Right cardiac atrium (tissue), 5 donors: ENCODE results near the gene TBXAS1. TPM values are rescaled to one million over a fixed set of nuclear protein-coding genes. Genes with fewer than 3 reads are reported as not detected.
"Not testable (repeated sequence)": the region's sequence is repeated elsewhere in the genome, so short reads cannot be mapped to it uniquely, and the experiment has no call there.

Source experiments
- ATAC-seq, 2 donors: fragments of 200-7000 bp; cut with Tn5 transposase; one replicate each; pipeline versions ENCODE4 v1.8.0 to v1.9.1; 2020; ENCODE audit warnings: moderate library complexity in 2 of 2, mild to moderate bottlenecking in 1 of 2
- DNase-seq, 3 donors: peaks; one replicate each; pipeline ENCODE4 v3.0.0-alpha.2; 2020
- H3K27ac ChIP-seq: one replicate; pipeline ENCODE4 v1.5.1; 2013; ENCODE audit warnings: mild to moderate bottlenecking, low read length, control low read depth, moderate library complexity
- H3K27me3 ChIP-seq: one replicate; pipeline ENCODE4 v1.6.1; 2013; ENCODE audit not compliant: control insufficient read depth, insufficient read depth
- H3K4me1 ChIP-seq: one replicate; pipeline ENCODE4 v1.6.1; 2013; ENCODE audit warnings: low read length; ENCODE audit not compliant: control insufficient read depth, insufficient read depth
- H3K4me3 ChIP-seq: one replicate; pipeline ENCODE4 v1.5.1; 2013; ENCODE audit warnings: low read length, control low read depth
- H3K9me3 ChIP-seq: one replicate; pipeline ENCODE4 v1.6.1; 2013; ENCODE audit warnings: low read length; ENCODE audit not compliant: control insufficient read depth
- WGBS: extraction: QIAGEN DNeasy Blood & Tissue Kit; methylation state at CpG from one replicate; pipeline ENCODE4 v1.1.7; 2013; 5-methylcytosine and 5-hydroxymethylcytosine counted together
- intact Hi-C, 4 donors: fragments of 100-400 bp; cut with DNase I; formaldehyde crosslinking; loops; one replicate each; pipeline versions ENCODE4 v1.11.0 to v1.14.0; 2022 to 2023
- polyA plus RNA-seq: library from polyadenylated mRNA; stranded (reverse); fragments of 200-250 nt; gene quantifications from one replicate; pipeline ENCODE4 v1.2.3, GENCODE V29; 2013
- total RNA-seq, 4 donors: library from RNA; stranded (reverse); fragmentation: NEBNext Ultra II Directional; extraction: Animal tissue kit (Norgen Biotek cat#: 25700); gene quantifications; one replicate each; pipeline ENCODE4 v1.2.1, GENCODE V29; 2021
- donor health status: healthy with polysubstance abuse.
- donor health status: DM: no; HTN: yes; CAD: no.
- donor health status: DM: no; HTN: no; CAD: no.
- donor health status: DM: no; HTN: yes; CAD: no; lungs with severe emphysema.
- donor health status: DM: yes; HTN: yes; CAD: no.

TBXAS1 gene
- total and polyA plus RNA-seq, 5 donors: 3.1 to 9.1 (median 6.8) TPM

DNA sequence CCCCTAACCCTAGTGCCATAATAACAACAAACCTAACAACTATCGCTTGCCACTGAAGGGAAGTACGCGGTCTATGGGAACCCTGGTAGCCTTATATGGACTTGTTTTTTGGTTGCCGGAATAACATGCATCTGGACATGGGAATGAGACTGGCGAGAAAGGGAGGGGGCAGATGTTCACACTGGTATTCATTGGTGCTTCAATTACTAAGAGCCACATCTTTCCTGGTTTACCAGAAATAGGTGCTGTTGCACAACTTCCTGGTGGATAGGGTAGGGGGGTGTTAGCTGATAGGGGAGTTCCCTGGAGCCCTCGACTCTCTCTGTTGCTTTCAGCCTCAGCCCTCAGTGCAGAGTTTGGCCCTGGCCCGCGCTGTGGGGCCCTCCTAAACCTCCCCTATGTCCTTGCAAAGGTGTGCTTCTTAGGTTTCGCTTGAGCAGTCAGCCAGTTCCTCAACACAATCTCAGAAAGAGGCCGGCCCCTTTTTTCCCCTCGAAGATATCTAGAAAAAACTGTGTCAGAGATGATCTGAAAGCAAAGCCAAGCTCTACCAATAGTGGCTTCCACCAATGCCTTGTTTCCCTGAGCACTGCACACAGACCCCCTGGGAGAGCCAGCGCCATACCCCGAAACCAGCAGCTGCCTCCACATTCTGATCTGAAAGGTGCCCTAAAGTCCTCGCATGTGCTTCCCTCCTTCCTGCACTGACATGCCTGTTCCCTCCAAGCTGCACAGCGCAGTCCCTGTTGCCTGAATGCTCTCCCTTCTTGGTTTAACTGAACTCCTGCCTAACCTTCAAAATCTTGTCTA, 13.5 kb downstream of the TBXAS1 start:
- WGBS: 83% methylated on average over 15 of the region's 15 CpGs
- Histone ChIP-seq H3K4me1 (no peaks in the 10 kb centered on the region), H3K27me3 (no peaks in the 10 kb centered on the region), H3K27ac (no peak overlapping the region), H3K9me3 (no peaks in the 10 kb centered on the region), H3K4me3 (no peak overlapping the region)
- intact Hi-C loops: no loop called here
- no peak for DNase-seq
- ATAC-seq: peak; percentile 31 to 65

- ATAC-seq, H3K27me3 ChIP-seq, DNase-seq, H3K27ac ChIP-seq, H3K4me1 ChIP-seq, H3K4me3 ChIP-seq, H3K9me3 ChIP-seq, intact Hi-C loops: not testable (repeated sequence)
- 96% methylated on average over 4 of the region's 4 CpGs for WGBS
Observed at GRCh38 chr7:139843211-139843537, 14.1 kb downstream of the TBXAS1 start.

DNA sequence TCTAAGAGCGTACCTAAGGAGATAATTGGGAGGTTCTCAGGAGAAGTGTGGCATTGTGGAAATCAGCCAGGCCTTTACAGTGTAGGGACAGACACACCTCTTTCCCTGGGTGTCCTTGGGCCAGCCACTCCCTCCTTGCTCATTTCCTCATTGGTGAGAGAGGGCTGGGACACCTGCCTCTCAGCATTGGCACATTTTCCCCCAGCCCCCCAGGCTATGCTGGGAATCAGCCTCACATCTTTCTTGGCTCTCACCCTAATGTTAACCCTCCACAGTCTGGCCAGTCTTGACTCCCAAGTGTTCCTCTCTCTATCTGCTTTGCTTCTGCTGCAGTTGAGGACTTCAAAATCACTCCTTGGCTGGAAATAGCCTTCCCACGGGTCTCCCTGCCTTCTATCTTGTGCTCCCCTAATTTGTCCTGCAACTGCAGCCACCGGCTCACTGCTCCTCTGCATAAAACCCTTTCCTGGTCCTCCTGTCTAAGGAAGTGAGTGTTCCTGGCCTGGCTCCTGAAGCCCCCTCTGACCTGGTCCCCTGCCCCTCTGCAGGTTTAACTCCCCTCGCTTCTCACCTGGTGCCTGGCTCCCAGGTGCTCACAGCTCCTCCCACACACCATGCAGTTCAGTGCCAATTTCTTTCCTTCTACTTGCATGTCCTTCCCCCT, 15.8 kb downstream of the TBXAS1 start:
- no peak overlapping the region for H3K27ac ChIP-seq
- DNase-seq (no peak), ATAC-seq (no peak)
- WGBS: 70% methylated on average over 4 of the region's 4 CpGs
- no peaks in the 10 kb centered on the region for H3K27me3 ChIP-seq
- H3K9me3 ChIP-seq: no peaks in the 10 kb centered on the region
- H3K4me3 ChIP-seq: no peak overlapping the region
- intact Hi-C loops: no loop called here
- H3K4me1 ChIP-seq: no peaks in the 10 kb centered on the region

- 79% methylated on average over 4 of the region's 4 CpGs for WGBS
- intact Hi-C loops: no loop called here
Observed at GRCh38 chr7:139845443-139845805, 16.4 kb downstream of the TBXAS1 start.

DNA sequence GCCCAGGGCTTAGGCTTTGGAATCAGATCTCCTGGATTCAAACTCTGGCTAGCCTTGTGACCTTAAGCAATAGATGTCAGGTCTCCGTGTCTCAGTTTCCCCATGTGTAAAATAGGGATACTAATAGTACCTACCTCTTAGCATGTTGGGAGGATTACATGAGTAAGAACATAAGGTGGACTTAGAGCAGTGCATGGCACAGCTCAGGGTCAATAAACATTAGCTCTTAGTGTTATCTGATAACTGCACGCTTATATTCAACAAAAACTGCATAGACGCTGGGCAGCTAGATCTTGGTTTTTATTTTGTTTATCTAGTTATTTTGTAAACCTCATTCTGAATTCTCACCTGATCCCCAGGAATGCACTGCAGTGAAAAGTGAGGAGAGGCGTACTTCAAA, 17.2 kb downstream of the TBXAS1 start:
- Histone ChIP-seq H3K4me1 (no peaks in the 10 kb centered on the region), H3K27me3 (no peaks in the 10 kb centered on the region), H3K9me3 (no peaks in the 10 kb centered on the region), H3K4me3 (no peak overlapping the region), H3K27ac (no peak overlapping the region)
- ATAC-seq (no peak), DNase-seq (no peak)
- intact Hi-C loops: no loop called here
- WGBS: 91% methylated on average over 4 of the region's 4 CpGs

More at GRCh38 chr7:139845443-139845805, 16.4 kb downstream of the TBXAS1 start:
- Histone ChIP-seq H3K4me1 (no peaks in the 10 kb centered on the region), H3K9me3 (no peaks in the 10 kb centered on the region), H3K27me3 (no peaks in the 10 kb centered on the region), H3K27ac (no peak overlapping the region), H3K4me3 (no peak overlapping the region)
- DNase-seq (no peak), ATAC-seq (no peak)

- Histone ChIP-seq H3K9me3 (no peaks in the 10 kb centered on the region), H3K27me3 (no peaks in the 10 kb centered on the region), H3K27ac (no peak overlapping the region), H3K4me1 (no peaks in the 10 kb centered on the region), H3K4me3 (no peak overlapping the region)
- ATAC-seq: no peak
- WGBS: 98% methylated on average over 2 of the region's 2 CpGs
- DNase-seq: no peak
- intact Hi-C loops: no loop called here
Observed at GRCh38 chr7:139848274-139848673, 19.2 kb downstream of the TBXAS1 start.

- ATAC-seq (no peak), DNase-seq (no peak)
- intact Hi-C loops: no loop called here
- H3K27me3 ChIP-seq: no peaks in the 10 kb centered on the region
- H3K4me1 ChIP-seq: no peaks in the 10 kb centered on the region
- H3K4me3 ChIP-seq: no peak overlapping the region
- WGBS: 90% methylated on average over 3 of the region's 3 CpGs
- no peaks in the 10 kb centered on the region for H3K9me3 ChIP-seq
- H3K27ac ChIP-seq: no peak overlapping the region
Observed at GRCh38 chr7:139850906-139851305, 21.8 kb downstream of the TBXAS1 start.

DNA sequence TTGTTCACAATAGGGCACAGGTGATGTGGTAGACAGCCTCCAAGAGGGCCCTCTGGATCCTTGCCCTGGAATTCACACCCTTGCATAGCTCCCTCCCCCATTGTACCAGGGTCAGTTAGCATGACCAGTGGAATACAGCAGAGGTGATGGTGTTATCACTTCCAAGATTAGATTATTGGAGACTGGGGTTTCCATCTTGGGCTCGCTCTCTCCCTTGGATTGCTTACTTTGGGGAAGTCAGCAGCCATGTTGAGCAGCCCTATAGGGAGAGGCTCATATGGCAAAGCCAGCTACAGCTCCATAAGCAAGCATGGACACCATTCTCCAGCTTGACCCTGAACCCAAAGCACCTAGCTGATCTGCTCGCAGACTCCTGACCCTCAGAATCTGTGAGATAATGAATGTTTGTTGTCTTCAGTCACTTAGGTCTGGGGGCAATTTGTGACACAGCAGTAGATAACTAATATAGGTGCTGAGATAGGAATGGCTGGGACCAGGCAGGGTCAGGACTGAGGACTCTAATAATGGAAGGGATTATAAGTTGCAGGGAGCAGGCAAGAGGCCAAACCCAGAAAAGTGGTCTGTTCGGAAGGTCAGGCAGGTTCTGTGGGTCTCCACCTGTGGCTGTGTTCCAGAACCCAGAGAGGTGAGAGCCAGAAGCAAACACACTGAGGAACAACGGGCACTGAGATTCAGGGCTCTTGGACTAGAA, 22.9 kb downstream of the TBXAS1 start:
- intact Hi-C loops: no loop called here
- Histone ChIP-seq H3K4me1 (no peaks in the 10 kb centered on the region), H3K27me3 (no peaks in the 10 kb centered on the region), H3K9me3 (no peaks in the 10 kb centered on the region), H3K4me3 (no peak overlapping the region), H3K27ac (no peak overlapping the region)
- DNase-seq: no peak
- WGBS: 77% methylated on average over 4 of the region's 4 CpGs
- ATAC-seq: no peak

- no peak for DNase-seq
- WGBS: 75% methylated on average over 1 of the region's 1 CpG
- Histone ChIP-seq H3K4me1 (no peaks in the 10 kb centered on the region), H3K4me3 (no peak overlapping the region), H3K27ac (no peak overlapping the region), H3K27me3 (no peaks in the 10 kb centered on the region), H3K9me3 (no peaks in the 10 kb centered on the region)
- no peak for ATAC-seq
- intact Hi-C loops: no loop called here
Observed at GRCh38 chr7:139852482-139852845, 23.4 kb downstream of the TBXAS1 start.

DNA sequence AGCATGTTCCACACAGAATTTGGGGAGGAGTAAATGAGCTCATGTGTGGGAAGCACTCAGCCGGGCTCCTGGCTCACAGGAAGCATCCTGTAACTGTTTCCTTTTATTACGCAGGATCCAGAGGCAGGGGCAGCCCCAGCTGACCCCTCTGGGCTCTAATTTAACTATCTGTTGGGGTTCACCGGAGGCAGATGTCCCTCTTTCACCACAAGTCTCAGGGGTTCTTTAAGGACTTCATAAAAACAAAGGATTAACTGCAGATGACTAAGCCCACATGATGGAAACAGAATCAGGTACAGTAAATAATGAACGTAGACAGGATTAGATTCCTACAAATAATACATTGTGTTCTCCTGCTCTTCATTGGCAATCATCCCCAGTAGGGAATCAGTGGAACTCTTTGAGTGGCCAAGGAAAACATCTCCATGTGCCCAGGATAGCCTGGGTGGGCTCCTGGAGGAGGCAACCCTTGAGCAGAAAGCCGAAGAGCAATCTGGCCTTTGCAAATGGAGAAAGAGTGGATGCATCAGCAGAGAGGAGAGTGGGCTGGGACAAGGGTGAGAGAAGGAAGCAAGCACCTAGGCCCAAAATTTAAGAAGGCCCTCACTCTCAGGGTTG, 24.6 kb downstream of the TBXAS1 start:
- no peak overlapping the region for H3K27ac ChIP-seq
- no peak overlapping the region for H3K4me3 ChIP-seq
- ATAC-seq (peak in 1 of 2 donors; percentile 78), DNase-seq (no peak)
- intact Hi-C loops: no loop called here
- H3K4me1 ChIP-seq: no peaks in the 10 kb centered on the region
- WGBS: 56% methylated on average over 5 of the region's 5 CpGs
- no peaks in the 10 kb centered on the region for H3K9me3 ChIP-seq
- no peaks in the 10 kb centered on the region for H3K27me3 ChIP-seq

GRCh38 chr7:139854124-139854511, 25.1 kb downstream of the TBXAS1 start:
- Histone ChIP-seq H3K27ac (no peak overlapping the region), H3K4me3 (no peak overlapping the region), H3K9me3 (no peaks in the 10 kb centered on the region), H3K27me3 (no peaks in the 10 kb centered on the region), H3K4me1 (no peaks in the 10 kb centered on the region)
- intact Hi-C loops: no loop called here
- WGBS: 70% methylated on average over 5 of the region's 5 CpGs
- peak in 1 of 3 donors; percentile 36 for DNase-seq
- ATAC-seq: peak in 1 of 2 donors; percentile 65
